Panc1 (cell line): Measurements from ENCODE around the gene ANKMY1.

Source experiments
- POLR2AphosphoS5 ChIP-seq: IDR thresholded peaks from 2 replicates; pipeline ENCODE4 v1.6.1; 2012; ENCODE audit warnings: mild to moderate bottlenecking, low read depth, low read length, moderate library complexity
- SIN3A ChIP-seq: IDR thresholded peaks from 2 replicates; pipeline ENCODE4 v1.6.1; 2012; ENCODE audit warnings: low read depth, mild to moderate bottlenecking, low read length, moderate library complexity, borderline replicate concordance; ENCODE audit not compliant: insufficient read depth
- TCF7L2 ChIP-seq: IDR thresholded peaks from 2 replicates; pipeline ENCODE4 v1.6.1; 2011; ENCODE audit warnings: mild to moderate bottlenecking, low read depth, low read length, inconsistent platforms
- TF ChIP-seq, protein P1 (sequence below): fragments of 450-650 bp; IDR thresholded peaks from 2 replicates; pipeline ENCODE4 v1.5.1; 2017; ENCODE audit warnings: mild to moderate bottlenecking
- TF ChIP-seq, protein P2 (sequence below), 2 experiments: IDR thresholded peaks; 2 replicates each; pipeline ENCODE4 v1.6.1; 2011 to 2012; ENCODE audit warnings: low read depth in 2 of 2, control low read depth in 1 of 2, low read length in 1 of 2, mild to moderate bottlenecking in 1 of 2, moderate library complexity in 1 of 2; ENCODE audit not compliant: insufficient read depth in 1 of 2

DNA sequence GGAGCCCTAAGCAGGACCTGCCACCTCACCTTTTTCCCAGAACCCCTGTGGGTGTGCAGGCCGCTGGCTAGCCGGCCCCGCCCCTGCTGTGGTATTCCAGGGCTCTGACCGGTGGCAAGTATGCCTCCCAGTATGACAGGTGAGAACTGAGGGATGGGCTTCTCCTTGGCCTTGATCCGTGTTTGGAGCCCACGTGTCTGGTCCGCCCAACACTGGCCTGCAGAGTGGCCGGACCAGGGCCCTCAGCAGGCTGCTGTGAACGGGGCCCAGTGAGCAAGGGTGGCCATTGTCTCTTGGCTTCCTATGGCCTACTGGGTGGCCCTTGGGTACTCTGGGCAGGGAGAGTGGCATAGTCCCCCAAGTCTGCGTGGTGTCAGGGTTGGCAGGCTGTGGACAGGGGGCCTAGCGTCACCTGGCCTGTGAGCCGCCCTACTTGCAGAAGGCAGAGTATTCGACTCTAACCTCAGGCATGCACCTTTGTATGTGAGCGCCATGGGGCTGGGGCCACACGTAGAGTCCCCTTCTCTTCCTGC lies 12.3 kb upstream of the ANKMY1 start:
- TF ChIP-seq, protein P1, sequence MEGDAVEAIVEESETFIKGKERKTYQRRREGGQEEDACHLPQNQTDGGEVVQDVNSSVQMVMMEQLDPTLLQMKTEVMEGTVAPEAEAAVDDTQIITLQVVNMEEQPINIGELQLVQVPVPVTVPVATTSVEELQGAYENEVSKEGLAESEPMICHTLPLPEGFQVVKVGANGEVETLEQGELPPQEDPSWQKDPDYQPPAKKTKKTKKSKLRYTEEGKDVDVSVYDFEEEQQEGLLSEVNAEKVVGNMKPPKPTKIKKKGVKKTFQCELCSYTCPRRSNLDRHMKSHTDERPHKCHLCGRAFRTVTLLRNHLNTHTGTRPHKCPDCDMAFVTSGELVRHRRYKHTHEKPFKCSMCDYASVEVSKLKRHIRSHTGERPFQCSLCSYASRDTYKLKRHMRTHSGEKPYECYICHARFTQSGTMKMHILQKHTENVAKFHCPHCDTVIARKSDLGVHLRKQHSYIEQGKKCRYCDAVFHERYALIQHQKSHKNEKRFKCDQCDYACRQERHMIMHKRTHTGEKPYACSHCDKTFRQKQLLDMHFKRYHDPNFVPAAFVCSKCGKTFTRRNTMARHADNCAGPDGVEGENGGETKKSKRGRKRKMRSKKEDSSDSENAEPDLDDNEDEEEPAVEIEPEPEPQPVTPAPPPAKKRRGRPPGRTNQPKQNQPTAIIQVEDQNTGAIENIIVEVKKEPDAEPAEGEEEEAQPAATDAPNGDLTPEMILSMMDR: no peak
- TF ChIP-seq TCF7L2 (no peak), POLR2AphosphoS5 (no peak; the same call in 1 of the 2 replicates), SIN3A (no peak)
- TF ChIP-seq, protein P2, sequence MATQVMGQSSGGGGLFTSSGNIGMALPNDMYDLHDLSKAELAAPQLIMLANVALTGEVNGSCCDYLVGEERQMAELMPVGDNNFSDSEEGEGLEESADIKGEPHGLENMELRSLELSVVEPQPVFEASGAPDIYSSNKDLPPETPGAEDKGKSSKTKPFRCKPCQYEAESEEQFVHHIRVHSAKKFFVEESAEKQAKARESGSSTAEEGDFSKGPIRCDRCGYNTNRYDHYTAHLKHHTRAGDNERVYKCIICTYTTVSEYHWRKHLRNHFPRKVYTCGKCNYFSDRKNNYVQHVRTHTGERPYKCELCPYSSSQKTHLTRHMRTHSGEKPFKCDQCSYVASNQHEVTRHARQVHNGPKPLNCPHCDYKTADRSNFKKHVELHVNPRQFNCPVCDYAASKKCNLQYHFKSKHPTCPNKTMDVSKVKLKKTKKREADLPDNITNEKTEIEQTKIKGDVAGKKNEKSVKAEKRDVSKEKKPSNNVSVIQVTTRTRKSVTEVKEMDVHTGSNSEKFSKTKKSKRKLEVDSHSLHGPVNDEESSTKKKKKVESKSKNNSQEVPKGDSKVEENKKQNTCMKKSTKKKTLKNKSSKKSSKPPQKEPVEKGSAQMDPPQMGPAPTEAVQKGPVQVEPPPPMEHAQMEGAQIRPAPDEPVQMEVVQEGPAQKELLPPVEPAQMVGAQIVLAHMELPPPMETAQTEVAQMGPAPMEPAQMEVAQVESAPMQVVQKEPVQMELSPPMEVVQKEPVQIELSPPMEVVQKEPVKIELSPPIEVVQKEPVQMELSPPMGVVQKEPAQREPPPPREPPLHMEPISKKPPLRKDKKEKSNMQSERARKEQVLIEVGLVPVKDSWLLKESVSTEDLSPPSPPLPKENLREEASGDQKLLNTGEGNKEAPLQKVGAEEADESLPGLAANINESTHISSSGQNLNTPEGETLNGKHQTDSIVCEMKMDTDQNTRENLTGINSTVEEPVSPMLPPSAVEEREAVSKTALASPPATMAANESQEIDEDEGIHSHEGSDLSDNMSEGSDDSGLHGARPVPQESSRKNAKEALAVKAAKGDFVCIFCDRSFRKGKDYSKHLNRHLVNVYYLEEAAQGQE (IDR thresholded peaks at IDR 0.05; ENCODE audit: insufficient read depth in 1 of 2, low read depth in 2 of 2, low read length in 1 of 2): no peak
